ENCODE data around the gene GRIN3A.

Gene GRIN3A

DNA sequence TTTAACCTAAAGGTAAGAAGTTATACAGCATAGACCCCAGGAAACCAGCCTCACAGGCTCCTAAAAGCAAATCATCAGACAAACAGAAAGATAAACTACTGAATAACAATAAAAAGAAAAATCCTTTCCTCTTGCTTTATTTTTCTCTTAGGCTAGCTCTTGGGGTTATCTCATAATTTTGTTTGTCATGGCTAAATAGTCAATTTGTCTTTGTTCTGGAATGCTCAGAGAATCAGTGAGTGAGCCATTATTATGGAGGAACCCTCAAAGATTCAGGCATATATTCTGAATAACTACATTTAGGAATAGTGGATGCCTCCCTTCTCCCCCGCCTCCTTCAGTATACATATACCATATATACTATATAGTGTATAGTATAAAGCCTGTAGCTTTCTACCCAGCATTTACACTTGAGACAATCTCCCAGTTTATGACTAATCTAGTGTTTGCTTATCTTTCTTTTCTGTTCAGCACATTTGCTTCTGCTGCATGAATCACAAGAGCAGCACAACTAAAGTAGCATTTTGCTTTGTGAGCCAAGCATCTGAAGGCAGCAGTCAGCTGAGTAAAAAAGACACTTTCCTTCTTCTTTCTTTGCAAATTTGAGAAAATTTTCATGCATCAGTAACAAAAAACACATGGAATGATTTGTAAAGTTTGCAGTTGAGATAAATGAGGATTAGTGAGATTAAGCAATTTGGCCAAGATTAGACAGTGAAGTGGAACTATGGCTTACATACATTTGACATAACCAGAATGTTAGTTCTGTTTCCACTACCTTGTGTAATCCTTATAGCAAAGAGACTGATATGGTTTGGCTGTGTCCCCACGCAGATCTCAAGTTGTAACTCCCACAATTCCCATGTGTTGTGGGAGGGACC, 98.4 kb downstream of the GRIN3A start:
- H3K36me3 ChIP-seq (ENCODE audit: insufficient read depth, low read length) = no peaks in the 10 kb centered on the region
- no peak overlapping the region for H3K4me3 ChIP-seq (ENCODE audit: low read length)
- no peaks in the 10 kb centered on the region for H3K4me1 ChIP-seq (ENCODE audit: insufficient read depth, low read length)
- H3K27me3 ChIP-seq (ENCODE audit: insufficient read depth, low read length) = no peaks in the 10 kb centered on the region
- no peak overlapping the region for H2AFZ ChIP-seq (ENCODE audit: low read depth, low read length)
- no peaks in the 10 kb centered on the region for H3K9me3 ChIP-seq (ENCODE audit: low read length)

DNA sequence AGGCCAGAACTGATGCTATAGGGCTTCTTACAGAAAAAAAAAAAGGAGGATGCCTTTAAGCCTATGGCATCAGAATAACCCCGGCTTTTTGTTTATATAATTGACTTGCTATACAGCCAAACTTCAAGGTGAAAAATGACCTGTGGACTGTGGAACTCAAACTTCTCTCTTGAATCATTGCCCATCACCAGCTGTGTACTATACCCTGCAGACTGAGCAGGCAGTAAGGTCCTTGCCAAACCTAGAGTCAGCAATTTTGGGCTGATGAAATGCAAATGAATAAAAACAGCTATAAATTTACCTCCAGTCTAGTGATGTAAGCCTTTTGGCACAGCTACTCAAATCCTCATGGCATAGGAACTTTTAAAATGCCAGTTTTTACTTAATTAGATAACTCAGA, 99.1 kb downstream of the GRIN3A start:
- H2AFZ ChIP-seq (ENCODE audit: low read depth, low read length) = no peak overlapping the region
- no peaks in the 10 kb centered on the region for H3K9me3 ChIP-seq (ENCODE audit: low read length)
- no peaks in the 10 kb centered on the region for H3K36me3 ChIP-seq (ENCODE audit: insufficient read depth, low read length)
- H3K27me3 ChIP-seq (ENCODE audit: insufficient read depth, low read length) = no peaks in the 10 kb centered on the region
- no peaks in the 10 kb centered on the region for H3K4me1 ChIP-seq (ENCODE audit: insufficient read depth, low read length)
- H3K4me3 ChIP-seq (ENCODE audit: low read length) = no peak overlapping the region

DNA sequence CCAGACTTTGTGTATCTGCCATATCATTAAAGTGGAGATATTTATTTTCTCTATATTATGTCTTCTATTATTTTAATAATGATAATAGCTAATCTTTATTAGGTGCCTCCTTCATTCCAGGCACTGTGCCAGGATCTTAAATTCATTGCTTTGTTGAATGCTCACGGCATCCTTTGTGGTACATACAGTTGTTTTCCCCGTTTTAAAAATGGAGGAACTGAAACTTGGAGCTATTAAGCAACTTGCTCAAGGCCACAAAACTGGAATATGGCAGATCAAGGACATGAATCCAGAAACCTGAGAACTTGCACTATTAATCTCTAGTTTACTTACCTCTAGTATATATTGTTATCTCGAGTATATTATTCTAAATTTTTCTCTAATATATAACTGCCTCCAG, 102.2 kb downstream of the GRIN3A start:
- Histone ChIP-seq H3K9me3 (ENCODE audit: low read length) (no peaks in the 10 kb centered on the region), H2AFZ (ENCODE audit: low read depth, low read length) (no peak overlapping the region), H3K4me3 (ENCODE audit: low read length) (no peak overlapping the region), H3K27me3 (ENCODE audit: insufficient read depth, low read length) (peaks cover 3% of the 10 kb centered on the region), H3K36me3 (ENCODE audit: insufficient read depth, low read length) (no peaks in the 10 kb centered on the region), H3K4me1 (ENCODE audit: insufficient read depth, low read length) (no peaks in the 10 kb centered on the region)

DNA sequence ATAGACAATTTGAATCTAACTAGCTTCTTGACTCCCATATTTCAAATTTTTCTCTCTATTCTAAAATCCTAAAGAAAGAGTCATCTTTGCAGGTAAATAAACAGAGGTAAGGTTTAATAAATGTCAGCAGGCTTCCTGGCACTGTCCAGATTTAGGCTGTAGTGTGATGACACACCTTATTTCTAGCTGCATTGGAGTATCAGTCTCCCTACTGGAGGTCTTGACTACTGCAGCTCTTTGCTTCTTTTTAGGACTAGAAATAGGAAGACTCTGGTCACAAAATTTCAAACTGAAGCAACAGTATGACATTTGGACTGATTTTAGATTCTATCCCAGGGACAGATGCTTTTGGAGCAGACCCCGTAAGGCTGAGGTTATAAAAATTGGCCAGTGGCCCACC, 103.0 kb downstream of the GRIN3A start:
- Histone ChIP-seq H2AFZ (ENCODE audit: low read depth, low read length) (no peak overlapping the region), H3K4me3 (ENCODE audit: low read length) (no peak overlapping the region), H3K27me3 (ENCODE audit: insufficient read depth, low read length) (peaks cover 3% of the 10 kb centered on the region), H3K4me1 (ENCODE audit: insufficient read depth, low read length) (no peaks in the 10 kb centered on the region), H3K9me3 (ENCODE audit: low read length) (no peaks in the 10 kb centered on the region), H3K36me3 (ENCODE audit: insufficient read depth, low read length) (no peaks in the 10 kb centered on the region)

DNA sequence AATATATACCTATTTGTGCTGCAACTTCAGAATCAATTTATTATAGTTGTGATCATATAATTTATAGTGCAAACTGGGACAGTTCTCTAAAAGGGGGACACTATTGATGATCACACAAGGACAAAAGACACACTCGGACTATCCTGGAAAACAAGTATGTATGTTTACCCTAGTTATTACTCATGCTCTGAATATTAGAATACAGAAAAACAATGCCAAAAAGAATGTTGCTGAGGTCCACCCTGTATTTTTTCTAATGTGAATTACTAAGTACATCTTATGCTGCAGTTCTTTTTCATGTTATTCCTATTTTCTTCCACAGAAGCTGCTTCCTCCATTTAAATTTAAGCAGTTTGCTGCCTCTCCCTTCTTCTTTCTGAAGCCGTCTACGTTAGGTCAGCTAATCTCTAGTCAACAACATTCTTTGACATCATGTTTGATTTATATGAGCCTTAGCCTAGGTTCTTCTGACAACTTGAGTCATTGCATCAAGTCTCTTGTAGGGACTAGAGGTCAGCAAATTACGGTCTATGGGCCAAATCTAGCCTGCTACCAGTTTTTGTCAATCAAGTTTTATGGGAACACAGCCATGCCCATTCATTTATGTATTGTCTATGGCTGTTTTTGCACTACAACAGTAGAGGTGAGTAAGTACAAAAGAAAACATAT, 103.6 kb downstream of the GRIN3A start:
- Histone ChIP-seq H2AFZ (ENCODE audit: low read depth, low read length) (no peak overlapping the region), H3K36me3 (ENCODE audit: insufficient read depth, low read length) (no peaks in the 10 kb centered on the region), H3K4me1 (ENCODE audit: insufficient read depth, low read length) (no peaks in the 10 kb centered on the region), H3K27me3 (ENCODE audit: insufficient read depth, low read length) (peaks cover 3% of the 10 kb centered on the region), H3K9me3 (ENCODE audit: low read length) (no peaks in the 10 kb centered on the region), H3K4me3 (ENCODE audit: low read length) (no peak overlapping the region)

DNA sequence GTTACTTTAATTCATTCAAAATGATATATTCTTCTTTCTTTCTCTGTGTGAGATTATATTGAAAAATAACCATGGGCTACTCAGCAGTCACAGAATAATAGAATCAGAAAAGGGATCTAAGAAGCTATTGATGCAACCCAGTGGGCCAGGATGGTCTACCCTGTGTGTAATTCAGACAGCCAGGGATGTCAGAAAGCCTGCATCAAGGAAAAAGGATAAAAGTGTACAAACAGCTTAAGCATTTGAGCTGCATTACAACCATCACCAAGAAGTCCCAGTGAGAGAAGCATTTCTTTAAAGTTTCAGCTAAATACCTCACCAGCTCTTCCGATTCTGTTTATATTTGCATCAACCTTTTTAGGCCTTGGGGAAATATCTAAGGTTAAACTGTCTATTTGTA, 105.8 kb downstream of the GRIN3A start:
- Histone ChIP-seq H2AFZ (ENCODE audit: low read depth, low read length) (no peak overlapping the region), H3K4me3 (ENCODE audit: low read length) (no peak overlapping the region), H3K27me3 (ENCODE audit: insufficient read depth, low read length) (peaks cover 3% of the 10 kb centered on the region), H3K36me3 (ENCODE audit: insufficient read depth, low read length) (no peaks in the 10 kb centered on the region), H3K9me3 (ENCODE audit: low read length) (no peaks in the 10 kb centered on the region), H3K4me1 (ENCODE audit: insufficient read depth, low read length) (no peaks in the 10 kb centered on the region)

DNA sequence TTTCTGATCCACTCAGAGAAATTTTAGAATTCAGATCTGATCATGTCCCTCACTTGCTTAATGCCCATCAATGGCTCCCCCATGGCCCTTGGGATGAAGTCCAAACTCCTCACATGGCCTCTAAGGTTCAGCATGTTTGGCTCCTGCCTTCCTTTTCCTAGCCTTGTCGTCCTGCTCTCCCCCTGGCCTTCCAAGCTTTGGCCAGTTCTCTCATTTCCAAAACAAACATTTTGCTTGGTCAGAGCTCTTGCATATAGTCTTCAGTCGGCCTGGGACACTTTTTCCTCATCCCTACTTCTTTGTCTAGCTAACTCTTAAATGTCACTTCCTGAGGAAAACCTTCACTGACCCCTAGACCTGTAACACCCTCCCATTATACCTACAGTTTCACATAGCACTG, 106.6 kb downstream of the GRIN3A start:
- Histone ChIP-seq H3K9me3 (ENCODE audit: low read length) (no peaks in the 10 kb centered on the region), H3K27me3 (ENCODE audit: insufficient read depth, low read length) (peaks cover 3% of the 10 kb centered on the region), H3K4me3 (ENCODE audit: low read length) (no peak overlapping the region), H3K4me1 (ENCODE audit: insufficient read depth, low read length) (no peaks in the 10 kb centered on the region), H2AFZ (ENCODE audit: low read depth, low read length) (no peak overlapping the region), H3K36me3 (ENCODE audit: insufficient read depth, low read length) (no peaks in the 10 kb centered on the region)

DNA sequence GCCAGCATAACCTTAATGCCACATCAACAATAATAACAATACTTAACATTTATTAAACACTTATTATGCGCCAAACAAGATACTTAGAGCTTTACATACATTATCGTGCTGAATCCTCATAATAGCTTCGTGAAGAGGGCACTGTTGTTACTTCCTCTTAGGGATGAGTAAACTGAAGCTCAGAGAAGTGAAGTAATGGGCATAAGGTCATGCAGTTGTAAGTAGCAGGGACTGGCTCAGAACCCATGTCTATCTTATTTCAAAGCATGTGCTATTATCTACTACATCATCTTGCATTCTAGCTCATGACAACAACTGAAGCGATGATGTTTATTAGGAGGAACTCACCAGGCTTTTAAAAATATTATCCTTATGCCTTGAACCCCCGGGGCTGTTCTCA, 108.8 kb downstream of the GRIN3A start:
- Histone ChIP-seq H3K9me3 (ENCODE audit: low read length) (no peaks in the 10 kb centered on the region), H3K27me3 (ENCODE audit: insufficient read depth, low read length) (peaks cover 3% of the 10 kb centered on the region), H3K4me3 (ENCODE audit: low read length) (no peak overlapping the region), H3K36me3 (ENCODE audit: insufficient read depth, low read length) (no peaks in the 10 kb centered on the region), H3K4me1 (ENCODE audit: insufficient read depth, low read length) (no peaks in the 10 kb centered on the region), H2AFZ (ENCODE audit: low read depth, low read length) (no peak overlapping the region)

DNA sequence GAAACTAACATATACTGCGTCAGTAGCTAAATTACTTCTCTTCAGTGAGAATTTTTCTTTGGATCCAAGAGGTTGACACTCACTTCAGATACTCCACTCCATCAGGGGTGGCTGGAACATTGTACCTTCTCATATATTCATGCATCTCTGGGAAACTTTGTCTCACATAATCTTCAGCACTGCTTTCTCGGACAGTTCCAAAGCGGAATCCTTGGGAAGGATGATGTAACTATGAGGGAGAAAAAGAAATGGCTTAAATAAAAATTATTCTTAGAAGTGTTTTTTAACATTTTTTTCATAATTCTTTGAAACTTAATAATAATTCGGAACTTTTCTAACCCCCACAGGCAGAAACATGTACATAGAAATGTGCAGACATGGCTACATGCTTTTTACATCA, 110.3 kb downstream of the GRIN3A start:
- Histone ChIP-seq H3K4me3 (ENCODE audit: low read length) (no peak overlapping the region), H3K4me1 (ENCODE audit: insufficient read depth, low read length) (no peaks in the 10 kb centered on the region), H2AFZ (ENCODE audit: low read depth, low read length) (no peak overlapping the region), H3K36me3 (ENCODE audit: insufficient read depth, low read length) (no peaks in the 10 kb centered on the region), H3K9me3 (ENCODE audit: low read length) (no peaks in the 10 kb centered on the region), H3K27me3 (ENCODE audit: insufficient read depth, low read length) (peaks cover under 1% of the 10 kb centered on the region)

DNA sequence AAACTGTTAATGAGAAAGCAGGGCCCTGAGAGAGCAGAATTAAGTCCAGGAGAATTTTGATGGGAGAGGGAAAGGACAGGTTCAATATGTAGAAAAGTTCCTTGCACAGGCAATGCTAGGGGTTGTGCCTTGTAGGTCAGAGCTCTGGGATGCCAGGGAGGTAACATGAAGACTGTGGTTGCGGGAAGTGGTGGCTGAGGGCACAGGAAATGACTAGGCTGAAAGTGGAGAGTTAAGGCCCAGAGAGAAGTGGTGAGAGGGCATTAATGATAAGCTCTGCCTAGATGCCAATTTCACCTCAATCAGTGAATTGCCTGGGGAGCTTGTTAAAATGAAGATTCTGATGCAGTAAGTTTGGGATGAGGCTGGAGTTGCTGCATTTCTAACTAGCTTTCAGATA, 112.2 kb downstream of the GRIN3A start:
- no peak overlapping the region for H3K4me3 ChIP-seq (ENCODE audit: low read length)
- no peak overlapping the region for H2AFZ ChIP-seq (ENCODE audit: low read depth, low read length)
- H3K27me3 ChIP-seq (ENCODE audit: insufficient read depth, low read length) = no peaks in the 10 kb centered on the region
- no peaks in the 10 kb centered on the region for H3K4me1 ChIP-seq (ENCODE audit: insufficient read depth, low read length)
- no peaks in the 10 kb centered on the region for H3K9me3 ChIP-seq (ENCODE audit: low read length)
- no peaks in the 10 kb centered on the region for H3K36me3 ChIP-seq (ENCODE audit: insufficient read depth, low read length)

DNA sequence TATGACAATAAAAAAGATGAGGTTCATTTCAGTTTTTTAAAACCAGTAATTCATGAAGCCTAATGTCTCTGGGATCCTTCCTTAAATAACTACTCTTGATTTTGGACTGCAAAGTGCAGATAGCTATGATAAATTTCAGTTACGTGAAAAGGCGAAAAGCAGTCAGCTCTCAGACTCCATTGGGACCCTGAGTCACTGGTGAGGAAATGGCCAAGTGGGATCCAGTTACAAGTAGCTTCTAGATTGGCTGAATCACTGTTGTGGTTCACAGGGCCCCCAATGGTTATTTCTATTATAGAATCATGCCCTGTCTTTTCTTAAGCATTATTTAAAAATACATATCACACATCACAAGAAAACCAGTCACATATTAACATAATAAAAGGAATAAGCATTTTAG, 112.6 kb downstream of the GRIN3A start:
- Histone ChIP-seq H3K27me3 (ENCODE audit: insufficient read depth, low read length) (no peaks in the 10 kb centered on the region), H2AFZ (ENCODE audit: low read depth, low read length) (no peak overlapping the region), H3K4me1 (ENCODE audit: insufficient read depth, low read length) (no peaks in the 10 kb centered on the region), H3K4me3 (ENCODE audit: low read length) (no peak overlapping the region), H3K9me3 (ENCODE audit: low read length) (no peaks in the 10 kb centered on the region), H3K36me3 (ENCODE audit: insufficient read depth, low read length) (no peaks in the 10 kb centered on the region)

DNA sequence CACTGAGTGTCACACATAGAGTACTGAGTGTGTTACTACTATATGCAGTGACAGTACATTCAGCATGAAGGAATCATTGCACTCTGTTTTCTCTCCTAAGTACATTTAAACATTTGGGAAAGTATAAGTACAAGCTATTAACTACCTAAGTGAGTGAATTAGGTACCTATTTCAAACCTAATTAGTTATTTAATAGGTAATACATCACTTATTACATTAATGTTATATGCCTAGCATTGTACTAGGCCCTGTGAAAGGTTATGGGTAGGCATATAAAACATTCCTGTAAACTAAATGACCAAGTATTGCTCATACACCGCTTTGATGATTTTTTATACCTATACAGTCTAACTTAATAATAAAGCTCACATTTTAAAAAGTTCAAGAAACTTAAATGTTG, 118.0 kb downstream of the GRIN3A start:
- no peak overlapping the region for H3K4me3 ChIP-seq (ENCODE audit: low read length)
- no peak overlapping the region for H2AFZ ChIP-seq (ENCODE audit: low read depth, low read length)
- no peaks in the 10 kb centered on the region for H3K9me3 ChIP-seq (ENCODE audit: low read length)
- no peaks in the 10 kb centered on the region for H3K36me3 ChIP-seq (ENCODE audit: insufficient read depth, low read length)
- no peaks in the 10 kb centered on the region for H3K27me3 ChIP-seq (ENCODE audit: insufficient read depth, low read length)
- no peaks in the 10 kb centered on the region for H3K4me1 ChIP-seq (ENCODE audit: insufficient read depth, low read length)

DNA sequence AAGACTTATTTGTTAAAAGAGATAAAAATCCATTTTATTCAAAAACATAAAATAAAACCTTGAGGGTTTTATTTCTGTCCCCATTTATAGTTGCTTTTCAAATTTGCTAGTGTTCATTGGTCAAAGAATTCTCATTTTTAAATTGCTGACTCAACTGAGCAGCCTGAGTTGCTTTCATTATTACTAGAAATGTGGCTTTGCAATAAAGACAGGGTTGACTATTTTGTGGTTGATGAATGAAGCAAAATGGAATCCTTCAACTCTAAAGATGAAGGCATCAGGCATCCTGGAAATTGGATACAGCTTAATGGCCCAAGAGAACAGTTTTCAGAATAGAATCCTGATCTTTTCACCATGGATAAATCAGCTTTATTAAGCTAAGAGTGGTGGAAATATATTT, 119.7 kb downstream of the GRIN3A start:
- no peak overlapping the region for H2AFZ ChIP-seq (ENCODE audit: low read depth, low read length)
- no peaks in the 10 kb centered on the region for H3K36me3 ChIP-seq (ENCODE audit: insufficient read depth, low read length)
- no peak overlapping the region for H3K4me3 ChIP-seq (ENCODE audit: low read length)
- H3K27me3 ChIP-seq (ENCODE audit: insufficient read depth, low read length) = no peaks in the 10 kb centered on the region
- no peaks in the 10 kb centered on the region for H3K9me3 ChIP-seq (ENCODE audit: low read length)
- no peaks in the 10 kb centered on the region for H3K4me1 ChIP-seq (ENCODE audit: insufficient read depth, low read length)
